Measurements from ENCODE around the gene DRAP1.
A peak's percentile ranks its signal among the peaks of the same experiment; 100 is the strongest.
"Not testable (repeated sequence)": the region's sequence is repeated elsewhere in the genome, so short reads cannot be mapped to it uniquely, and the experiment has no call there.

Gene DRAP1

GRCh38 chr11:65945430-65945911 is 26.2 kb downstream of the DRAP1 start, which contains the start of gene TSGA10IP:
Gene TSGA10IP, plus strand, starts transcription at chr11:65945480. Its CDS starts 196 bp downstream, at chr11:65945676.
- H3K27me3 ChIP-seq (ENCODE audit: control insufficient read depth, insufficient read depth, low read length): no peaks in the 10 kb centered on the region
- no peaks in the 10 kb centered on the region for H3K36me3 ChIP-seq (ENCODE audit: control insufficient read depth, low read depth, low read length)
- peak within 1 kb of the TSS; percentile 44 for H3K9ac ChIP-seq (ENCODE audit: low read length)
- H3K9me3 ChIP-seq (ENCODE audit: control insufficient read depth, low read depth, low read length): no peaks in the 10 kb centered on the region
- H3K4me3 ChIP-seq (ENCODE audit: low read length): peak within 1 kb of the TSS; percentile 55
- H3K4me1 ChIP-seq (ENCODE audit: control insufficient read depth, low read depth, low read length): peaks cover 18% of the 10 kb centered on the region
- peak within 1 kb of the TSS; percentile 72 for H3K27ac ChIP-seq (ENCODE audit: low read length)

GRCh38 chr11:65945941-65946558 is 26.8 kb downstream of the DRAP1 start:
- H3K9ac ChIP-seq (ENCODE audit: low read length): peak overlapping the region; percentile 44
- H3K4me1 ChIP-seq (ENCODE audit: control insufficient read depth, low read depth, low read length): peaks cover 18% of the 10 kb centered on the region
- H3K36me3 ChIP-seq (ENCODE audit: control insufficient read depth, low read depth, low read length): no peaks in the 10 kb centered on the region
- H3K27ac ChIP-seq (ENCODE audit: low read length): peak overlapping the region; percentile 72
- H3K27me3 ChIP-seq (ENCODE audit: control insufficient read depth, insufficient read depth, low read length): no peaks in the 10 kb centered on the region
- H3K9me3 ChIP-seq (ENCODE audit: control insufficient read depth, low read depth, low read length): no peaks in the 10 kb centered on the region
- peak overlapping the region; percentile 55 for H3K4me3 ChIP-seq (ENCODE audit: low read length)

- peaks cover 18% of the 10 kb centered on the region for H3K4me1 ChIP-seq (ENCODE audit: control insufficient read depth, low read depth, low read length)
- H3K36me3 ChIP-seq (ENCODE audit: control insufficient read depth, low read depth, low read length): no peaks in the 10 kb centered on the region
- no peak overlapping the region for H3K27ac ChIP-seq (ENCODE audit: low read length)
- H3K27me3 ChIP-seq (ENCODE audit: control insufficient read depth, insufficient read depth, low read length): no peaks in the 10 kb centered on the region
- no peak overlapping the region for H3K9ac ChIP-seq (ENCODE audit: low read length)
- no peaks in the 10 kb centered on the region for H3K9me3 ChIP-seq (ENCODE audit: control insufficient read depth, low read depth, low read length)
- H3K4me3 ChIP-seq (ENCODE audit: low read length): no peak overlapping the region
Measured at GRCh38 chr11:65946655-65947054, 27.4 kb downstream of the DRAP1 start.

- H3K9ac ChIP-seq (ENCODE audit: low read length): no peak overlapping the region
Measured at GRCh38 chr11:65947133-65947532, 27.9 kb downstream of the DRAP1 start.

GRCh38 chr11:65947603-65948125 is 28.4 kb downstream of the DRAP1 start:
- no peaks in the 10 kb centered on the region for H3K9me3 ChIP-seq (ENCODE audit: control insufficient read depth, low read depth, low read length)
- H3K4me1 ChIP-seq (ENCODE audit: control insufficient read depth, low read depth, low read length): peaks cover 18% of the 10 kb centered on the region
- H3K27ac ChIP-seq (ENCODE audit: low read length): no peak overlapping the region
- no peak overlapping the region for H3K9ac ChIP-seq (ENCODE audit: low read length)
- no peaks in the 10 kb centered on the region for H3K27me3 ChIP-seq (ENCODE audit: control insufficient read depth, insufficient read depth, low read length)
- H3K4me3 ChIP-seq (ENCODE audit: low read length): no peak overlapping the region
- H3K36me3 ChIP-seq (ENCODE audit: control insufficient read depth, low read depth, low read length): no peaks in the 10 kb centered on the region

More at GRCh38 chr11:65947133-65947532, 27.9 kb downstream of the DRAP1 start:
- Histone ChIP-seq H3K36me3 (ENCODE audit: control insufficient read depth, low read depth, low read length) (no peaks in the 10 kb centered on the region), H3K9me3 (ENCODE audit: control insufficient read depth, low read depth, low read length) (no peaks in the 10 kb centered on the region), H3K4me1 (ENCODE audit: control insufficient read depth, low read depth, low read length) (peaks cover 18% of the 10 kb centered on the region), H3K27me3 (ENCODE audit: control insufficient read depth, insufficient read depth, low read length) (no peaks in the 10 kb centered on the region), H3K27ac (ENCODE audit: low read length) (no peak overlapping the region), H3K4me3 (ENCODE audit: low read length) (no peak overlapping the region)

GRCh38 chr11:65950711-65951110 is 31.5 kb downstream of the DRAP1 start:
- H3K27me3 ChIP-seq (ENCODE audit: control insufficient read depth, insufficient read depth, low read length); H3K4me3 ChIP-seq (ENCODE audit: low read length); H3K36me3 ChIP-seq (ENCODE audit: control insufficient read depth, low read depth, low read length); H3K27ac ChIP-seq (ENCODE audit: low read length); H3K9me3 ChIP-seq (ENCODE audit: control insufficient read depth, low read depth, low read length); H3K9ac ChIP-seq (ENCODE audit: low read length); H3K4me1 ChIP-seq (ENCODE audit: control insufficient read depth, low read depth, low read length): not testable (repeated sequence)

- H3K27me3 ChIP-seq (ENCODE audit: control insufficient read depth, insufficient read depth, low read length); H3K9me3 ChIP-seq (ENCODE audit: control insufficient read depth, low read depth, low read length); H3K4me3 ChIP-seq (ENCODE audit: low read length); H3K4me1 ChIP-seq (ENCODE audit: control insufficient read depth, low read depth, low read length); H3K27ac ChIP-seq (ENCODE audit: low read length); H3K36me3 ChIP-seq (ENCODE audit: control insufficient read depth, low read depth, low read length); H3K9ac ChIP-seq (ENCODE audit: low read length): not testable (repeated sequence)
Measured at GRCh38 chr11:65951641-65952040, 32.4 kb downstream of the DRAP1 start.

GRCh38 chr11:65952052-65952521 is 32.9 kb downstream of the DRAP1 start:
- no peak overlapping the region for H3K9ac ChIP-seq (ENCODE audit: low read length)
- H3K4me1 ChIP-seq (ENCODE audit: control insufficient read depth, low read depth, low read length): peaks cover 3% of the 10 kb centered on the region
- no peaks in the 10 kb centered on the region for H3K27me3 ChIP-seq (ENCODE audit: control insufficient read depth, insufficient read depth, low read length)
- H3K4me3 ChIP-seq (ENCODE audit: low read length): no peak overlapping the region
- H3K27ac ChIP-seq (ENCODE audit: low read length): no peak overlapping the region
- no peaks in the 10 kb centered on the region for H3K36me3 ChIP-seq (ENCODE audit: control insufficient read depth, low read depth, low read length)
- H3K9me3 ChIP-seq (ENCODE audit: control insufficient read depth, low read depth, low read length): no peaks in the 10 kb centered on the region

- H3K4me3 ChIP-seq (ENCODE audit: low read length): no peak overlapping the region
- H3K27ac ChIP-seq (ENCODE audit: low read length): no peak overlapping the region
- H3K36me3 ChIP-seq (ENCODE audit: control insufficient read depth, low read depth, low read length): no peaks in the 10 kb centered on the region
- no peak overlapping the region for H3K9ac ChIP-seq (ENCODE audit: low read length)
- H3K27me3 ChIP-seq (ENCODE audit: control insufficient read depth, insufficient read depth, low read length): no peaks in the 10 kb centered on the region
- no peaks in the 10 kb centered on the region for H3K9me3 ChIP-seq (ENCODE audit: control insufficient read depth, low read depth, low read length)
- no peaks in the 10 kb centered on the region for H3K4me1 ChIP-seq (ENCODE audit: control insufficient read depth, low read depth, low read length)
Measured at GRCh38 chr11:65953471-65953870, 34.2 kb downstream of the DRAP1 start.

- H3K36me3 ChIP-seq (ENCODE audit: control insufficient read depth, low read depth, low read length): no peaks in the 10 kb centered on the region
- H3K27me3 ChIP-seq (ENCODE audit: control insufficient read depth, insufficient read depth, low read length): no peaks in the 10 kb centered on the region
- H3K4me1 ChIP-seq (ENCODE audit: control insufficient read depth, low read depth, low read length): no peaks in the 10 kb centered on the region
- H3K9me3 ChIP-seq (ENCODE audit: control insufficient read depth, low read depth, low read length): no peaks in the 10 kb centered on the region
- H3K9ac ChIP-seq (ENCODE audit: low read length): no peak overlapping the region
- H3K27ac ChIP-seq (ENCODE audit: low read length): no peak overlapping the region
- no peak overlapping the region for H3K4me3 ChIP-seq (ENCODE audit: low read length)
Measured at GRCh38 chr11:65954771-65955170, 35.5 kb downstream of the DRAP1 start.

GRCh38 chr11:65958291-65958690 is 39.1 kb downstream of the DRAP1 start:
- H3K36me3 ChIP-seq (ENCODE audit: control insufficient read depth, low read depth, low read length): no peaks in the 10 kb centered on the region

More at GRCh38 chr11:65958291-65958690, 39.1 kb downstream of the DRAP1 start:
- H3K4me1 ChIP-seq (ENCODE audit: control insufficient read depth, low read depth, low read length): peaks cover 7% of the 10 kb centered on the region
- no peak overlapping the region for H3K4me3 ChIP-seq (ENCODE audit: low read length)
- H3K9me3 ChIP-seq (ENCODE audit: control insufficient read depth, low read depth, low read length): no peaks in the 10 kb centered on the region
- H3K27ac ChIP-seq (ENCODE audit: low read length): no peak overlapping the region
- H3K27me3 ChIP-seq (ENCODE audit: control insufficient read depth, insufficient read depth, low read length): no peaks in the 10 kb centered on the region
- H3K9ac ChIP-seq (ENCODE audit: low read length): no peak overlapping the region

Measured in iPS-18a (cell line).